GM19328 (cell line): ENCODE measurements around the gene PACSIN2.
"Not testable (repeated sequence)": the region's sequence is repeated elsewhere in the genome, so short reads cannot be mapped to it uniquely, and the experiment has no call there.

Source experiments
- ATAC-seq: cut with Tn5 transposase; IDR thresholded peaks from one replicate; pipeline ENCODE4 v1.9.1; 2021; ENCODE audit warnings: mild to moderate bottlenecking, moderate library complexity; ENCODE audit not compliant: unreplicated experiment

The PACSIN2 gene

GRCh38 chr22:42967933-42968332 is 47.0 kb downstream of the PACSIN2 start:
- no peak for ATAC-seq

- no peak for ATAC-seq
These were observed 47.9 kb downstream of the PACSIN2 start for GRCh38 chr22:42967005-42967404.

DNA sequence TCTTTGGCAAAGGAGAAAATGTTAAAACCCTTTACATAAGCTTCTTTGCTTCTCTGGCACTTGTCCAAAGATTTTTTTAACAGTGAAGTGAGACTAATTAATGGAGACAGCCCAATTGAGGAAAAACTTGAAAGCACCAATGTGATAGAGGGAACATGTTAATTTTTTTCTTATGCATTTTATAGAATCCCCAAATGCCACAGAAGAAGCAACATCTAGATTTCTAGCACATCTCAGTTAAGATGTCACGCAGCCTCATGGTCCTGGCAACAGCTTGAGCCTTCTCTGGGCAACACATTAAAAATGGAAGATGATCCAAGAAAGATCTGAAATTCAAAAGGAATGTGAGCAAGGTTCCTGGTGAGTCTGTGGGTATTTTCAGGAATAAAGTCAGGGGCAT is 48.5 kb downstream of the PACSIN2 start:
- ATAC-seq, result no peak

DNA sequence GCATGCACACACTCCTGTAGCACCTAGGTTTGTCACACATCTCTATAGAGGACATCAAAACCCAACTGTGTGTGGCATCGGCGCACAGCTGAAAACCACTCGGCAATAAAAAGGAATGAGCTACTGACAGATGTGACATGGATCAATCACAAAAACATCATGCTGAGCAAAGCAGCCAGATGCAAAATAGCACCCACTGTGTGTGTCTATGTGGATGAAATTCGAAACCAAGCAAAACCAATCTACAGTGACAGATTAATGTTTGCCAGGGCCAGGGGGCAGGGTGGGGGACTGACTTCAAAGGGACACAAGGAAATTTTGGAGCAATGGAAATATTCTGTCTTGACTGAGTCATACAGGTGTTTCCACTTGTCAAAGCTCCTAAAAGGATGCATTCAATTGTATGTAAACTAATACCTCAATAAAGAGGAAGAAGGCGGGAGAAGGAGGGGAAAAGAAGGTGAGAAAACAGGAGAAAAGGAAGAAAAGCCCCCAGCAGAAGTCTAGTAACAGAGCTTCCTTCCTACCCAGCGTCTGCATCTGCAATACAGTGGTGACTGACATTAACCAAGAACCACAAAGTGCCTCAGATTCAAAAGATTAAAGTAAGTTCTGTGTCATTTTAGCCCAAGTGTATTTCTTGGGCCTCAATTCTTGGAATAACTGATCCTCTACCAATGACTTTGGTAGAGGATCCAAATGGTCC is 49.8 kb downstream of the PACSIN2 start:
- no peak for ATAC-seq

GRCh38 chr22:42963231-42963595 is 51.7 kb downstream of the PACSIN2 start:
- ATAC-seq, result no peak

DNA sequence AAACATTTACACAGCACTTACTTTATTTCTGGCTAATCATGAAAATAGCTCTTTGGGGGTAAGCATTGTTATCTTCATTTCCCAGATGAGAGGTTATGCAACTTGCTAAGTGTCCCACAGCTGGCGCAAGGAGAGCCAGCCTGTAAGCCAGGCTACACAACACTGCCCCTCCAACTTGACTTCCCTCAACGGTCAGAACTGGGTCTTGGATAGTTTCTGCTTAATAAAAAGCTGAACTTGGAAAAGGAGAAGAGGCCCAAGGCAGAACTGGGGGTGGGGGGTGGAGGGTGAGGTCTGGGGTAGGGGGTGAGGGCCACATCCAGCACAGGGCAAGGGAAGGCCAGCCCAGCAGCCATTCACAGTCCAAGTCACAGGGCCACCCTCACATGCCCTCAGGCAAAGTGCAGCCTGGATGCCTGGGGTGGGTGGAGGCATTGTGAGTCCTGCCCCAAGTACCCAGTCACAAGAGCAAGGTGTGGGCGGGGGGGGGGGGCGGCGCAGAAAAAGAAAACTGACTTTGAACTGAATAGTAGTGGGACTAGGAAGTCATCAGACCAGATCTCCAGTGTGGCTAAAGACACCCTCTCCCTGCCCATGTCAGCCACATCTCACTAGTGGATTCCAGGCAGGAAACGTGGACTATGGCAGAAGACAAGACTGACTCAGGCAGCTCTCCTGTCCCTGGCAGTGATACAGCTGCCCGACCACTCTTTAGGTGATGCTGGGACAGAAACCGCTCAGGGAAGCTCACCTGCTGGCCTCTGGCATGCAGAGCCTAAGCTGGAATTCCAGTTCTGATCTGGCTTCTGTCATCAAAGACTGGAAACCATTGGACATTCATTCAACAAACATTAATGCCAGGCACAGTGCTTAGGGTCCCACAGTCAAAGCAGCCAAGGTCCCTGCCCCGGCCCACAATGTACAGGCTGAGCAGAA is 52.4 kb downstream of the PACSIN2 start:
- ATAC-seq, result no peak

DNA sequence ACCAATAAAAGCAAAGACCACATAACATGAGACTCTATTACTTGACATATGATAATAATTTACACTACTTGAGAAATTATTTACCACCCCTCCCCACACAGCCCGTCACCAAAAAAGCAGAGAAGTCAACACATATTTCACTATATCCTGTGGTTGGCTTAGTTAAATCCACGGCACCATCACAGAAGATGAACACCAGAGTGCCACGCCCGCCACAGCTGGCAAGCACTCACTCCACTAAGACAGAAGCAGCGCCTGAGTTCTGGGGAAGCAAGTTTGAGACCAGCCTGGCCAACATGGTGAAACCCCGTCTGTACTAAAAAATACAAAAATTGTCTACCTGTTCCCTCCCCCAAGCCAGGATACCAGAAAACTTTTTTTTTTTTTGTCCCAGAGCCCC is 53.1 kb downstream of the PACSIN2 start:
- no peak for ATAC-seq

DNA sequence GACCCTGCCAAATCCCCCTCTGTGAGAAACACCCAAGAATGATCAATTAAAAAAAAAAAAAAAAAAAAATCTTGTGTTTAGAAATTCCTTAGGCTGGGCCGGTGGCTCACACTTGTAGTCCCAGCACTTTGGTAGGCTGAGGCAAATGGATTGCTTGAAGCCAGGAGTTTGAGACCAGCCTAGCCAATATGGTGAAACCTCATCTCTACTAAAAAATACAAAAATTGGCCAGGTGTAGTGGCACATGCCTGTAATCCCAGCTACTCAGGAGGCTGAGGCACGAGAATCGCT is 53.6 kb downstream of the PACSIN2 start:
- not testable (repeated sequence) for ATAC-seq

DNA sequence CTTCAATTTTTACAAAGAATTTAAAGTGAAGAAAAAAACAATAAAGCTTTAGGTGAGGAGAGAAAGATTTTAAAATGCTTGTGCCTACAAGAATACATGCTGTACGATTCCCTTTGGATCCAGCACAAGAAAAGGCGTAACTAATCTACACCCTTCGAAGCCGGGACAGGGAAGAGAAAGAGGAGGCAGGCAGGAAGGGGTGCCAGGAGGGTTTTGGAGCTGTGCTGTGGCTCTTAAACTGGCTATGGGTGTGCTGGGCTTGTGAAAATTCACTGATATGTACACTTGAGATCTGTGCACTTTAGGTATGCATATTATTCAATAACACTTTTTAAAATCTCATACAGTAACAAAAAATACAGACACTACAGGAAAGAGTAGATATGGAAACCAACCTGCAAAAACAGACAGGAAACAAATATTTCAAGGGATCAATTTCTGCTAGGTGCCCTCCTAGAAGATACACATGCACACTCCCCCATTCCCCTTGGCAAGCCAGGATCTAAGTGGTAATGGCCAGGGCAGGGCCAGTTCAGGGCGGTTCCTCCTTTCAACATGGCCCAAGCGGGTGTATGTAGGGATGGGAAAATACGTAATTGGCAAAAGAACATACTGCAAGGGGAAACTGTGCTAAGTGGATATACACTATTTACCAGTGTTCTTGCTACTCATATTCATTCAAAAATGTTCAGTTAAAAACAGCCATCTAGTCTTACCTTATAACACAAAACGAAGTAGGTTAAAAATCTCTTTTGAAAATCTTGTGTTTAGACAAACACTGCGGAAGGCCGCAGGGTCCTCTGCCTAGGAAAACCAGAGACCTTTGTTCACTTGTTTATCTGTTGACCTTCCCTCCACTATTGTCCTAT is 54.2 kb downstream of the PACSIN2 start:
- no peak for ATAC-seq

DNA sequence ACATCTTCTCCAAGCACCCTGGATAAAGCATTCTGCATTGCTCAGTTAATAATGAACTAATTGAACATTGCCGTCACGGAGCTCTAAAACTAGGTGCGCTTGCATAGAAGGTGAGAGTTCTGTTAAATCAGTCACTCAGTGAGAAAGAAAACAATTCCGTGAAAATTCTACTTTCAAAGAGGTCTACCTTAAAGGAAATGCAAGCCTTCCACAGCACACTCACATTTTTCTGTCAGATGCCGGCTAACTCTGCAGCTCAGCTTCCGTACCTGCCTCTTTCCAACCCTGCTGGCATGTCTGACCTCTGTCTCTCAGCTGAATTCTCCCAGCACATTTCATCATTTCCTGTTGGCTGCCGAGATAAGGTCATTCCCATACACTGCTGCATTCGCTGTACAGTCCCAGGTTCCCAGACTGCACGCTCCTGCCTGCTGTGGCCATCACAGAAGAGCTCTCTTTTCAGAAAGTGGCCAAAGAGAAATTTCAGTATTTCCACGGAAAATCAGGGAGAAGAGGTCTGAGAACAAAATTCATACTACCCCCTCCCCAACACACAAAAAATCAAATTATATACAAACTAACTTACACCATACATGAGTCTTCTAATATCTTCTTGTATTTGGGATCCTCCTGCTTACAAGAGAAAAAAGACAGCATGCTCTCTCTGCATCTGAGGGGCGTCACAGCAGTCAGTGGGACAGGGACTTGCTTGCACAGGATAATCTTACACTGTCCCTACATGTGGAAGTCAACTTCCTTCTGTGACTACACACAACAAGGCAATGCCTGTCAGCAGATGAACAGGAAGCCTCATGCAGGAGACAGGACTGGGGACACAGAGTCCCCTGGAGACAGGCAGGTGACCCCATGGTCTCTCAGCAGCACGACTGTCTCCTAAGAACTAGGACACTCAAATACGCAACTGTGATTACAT is 55.1 kb downstream of the PACSIN2 start:
- ATAC-seq, result no peak

DNA sequence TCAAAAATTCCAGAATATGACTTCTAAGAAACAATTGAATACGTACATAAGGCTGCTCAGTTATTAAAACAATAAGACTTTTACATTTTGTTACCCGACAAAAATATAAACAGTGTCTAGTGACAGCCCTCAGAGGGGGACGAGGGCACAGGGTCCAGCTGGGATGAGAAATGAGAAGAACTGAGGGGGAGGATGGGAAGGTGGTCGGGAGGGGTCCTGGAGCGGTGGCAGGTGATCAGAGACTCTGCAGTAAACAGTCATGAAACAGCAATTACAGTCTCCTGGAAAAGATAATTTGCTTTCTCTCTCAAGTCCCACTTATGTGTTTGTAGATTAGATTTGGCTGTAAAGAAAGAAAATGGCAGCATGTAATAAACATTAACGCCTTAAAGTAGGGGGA is 56.0 kb downstream of the PACSIN2 start:
- no peak for ATAC-seq

DNA sequence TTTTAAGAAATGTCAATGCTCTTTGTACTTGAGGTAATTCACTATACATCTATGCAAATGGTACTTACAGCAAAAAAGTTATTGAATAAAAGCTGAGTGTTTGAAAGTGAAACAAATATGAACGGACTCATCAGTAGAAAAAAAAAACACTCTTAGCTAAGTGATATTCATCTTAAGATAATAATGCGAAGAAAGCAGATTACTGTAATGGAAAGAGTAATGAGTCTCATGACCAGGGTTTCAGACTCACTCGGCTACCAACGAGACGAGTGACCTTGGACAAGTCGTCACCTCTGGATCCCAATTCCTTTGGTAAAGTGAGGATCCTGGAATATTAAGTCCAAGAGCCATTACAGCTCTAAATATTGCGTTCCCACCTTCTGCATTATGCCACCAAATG is 57.0 kb downstream of the PACSIN2 start:
- no peak for ATAC-seq

GRCh38 chr22:42957544-42957943 is 57.4 kb downstream of the PACSIN2 start:
- no peak for ATAC-seq

DNA sequence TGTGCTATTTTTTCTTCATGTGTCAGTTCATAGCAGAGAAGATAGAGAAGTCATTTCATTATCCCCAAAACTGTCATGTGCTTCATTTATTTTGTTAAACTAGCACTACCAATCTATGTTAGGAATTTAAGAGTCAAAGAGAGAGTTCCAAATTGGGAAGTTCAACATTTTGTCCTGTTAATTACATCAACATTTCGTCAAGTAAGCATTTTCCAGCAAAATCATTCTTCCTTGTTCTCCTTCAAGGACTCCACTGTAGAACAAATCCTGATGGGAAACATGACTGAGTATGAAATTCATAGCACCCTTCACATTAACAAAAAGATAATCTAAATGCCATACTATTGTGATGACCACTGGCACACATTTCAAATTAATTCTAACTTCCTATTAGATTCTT is 59.1 kb downstream of the PACSIN2 start:
- ATAC-seq, result no peak

GRCh38 chr22:42955087-42955635 is 59.8 kb downstream of the PACSIN2 start:
- ATAC-seq, result no peak

DNA sequence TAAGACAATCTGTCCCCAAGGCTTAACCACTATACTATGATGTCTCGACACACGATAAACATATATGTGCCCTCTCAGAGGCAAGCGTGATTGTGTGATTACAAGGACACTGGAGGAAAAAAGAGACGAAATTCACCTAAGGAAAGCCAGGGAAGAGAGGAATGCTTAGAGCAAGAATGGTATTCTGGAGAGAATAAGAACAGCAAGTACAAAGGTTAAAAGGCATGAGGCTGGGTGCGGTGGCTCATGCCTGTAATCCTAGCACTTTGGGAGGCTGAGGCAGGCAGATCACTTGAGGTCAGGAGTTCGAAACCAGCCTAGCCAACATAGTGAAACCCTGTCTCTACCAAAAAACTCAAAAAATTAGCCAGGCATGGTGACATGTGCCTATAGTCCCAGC is 61.2 kb downstream of the PACSIN2 start:
- not testable (repeated sequence) for ATAC-seq

- ATAC-seq, result no peak
These were observed 63.7 kb downstream of the PACSIN2 start for GRCh38 chr22:42951093-42951710.

- no peak for ATAC-seq
These were observed 64.7 kb downstream of the PACSIN2 start for GRCh38 chr22:42950281-42950680.

GRCh38 chr22:42949159-42949558 is 65.8 kb downstream of the PACSIN2 start:
- no peak for ATAC-seq

GRCh38 chr22:42948294-42948693 is 66.7 kb downstream of the PACSIN2 start:
- no peak for ATAC-seq
